Nephron (organoid): ENCODE data around the gene CERS1.

Experiments used
- H3K27ac Mint-ChIP-seq, 3 experiments: 2 replicates each; pipeline ENCODE4 v1.8.0; 2020; ENCODE audit warnings: mixed read lengths in 3 of 3, mild to moderate bottlenecking in 2 of 3, moderate library complexity in 1 of 3
- H3K27me3 Mint-ChIP-seq: 2 replicates; pipeline ENCODE4 v1.8.0; 2021; ENCODE audit warnings: low read depth, mild to moderate bottlenecking, moderate library complexity, mixed read lengths
- H3K36me3 Mint-ChIP-seq: 2 replicates; pipeline ENCODE4 v1.8.0; 2020; ENCODE audit warnings: low read depth, mixed read lengths
- H3K4me1 Mint-ChIP-seq: 2 replicates; pipeline ENCODE4 v1.8.0; 2020; ENCODE audit warnings: mixed read lengths
- H3K4me3 Mint-ChIP-seq, 3 experiments: 2 replicates each; pipeline ENCODE4 v1.8.0; 2020; ENCODE audit warnings: mild to moderate bottlenecking in 3 of 3, mixed read lengths in 3 of 3, moderate library complexity in 2 of 3
- H3K9me3 Mint-ChIP-seq: 2 replicates; pipeline ENCODE4 v1.8.0; 2020; ENCODE audit warnings: mixed read lengths
- CTCF ChIP-seq, 3 experiments: fragments of 200-600 bp; sonication (generic); IDR thresholded peaks; one replicate each; pipeline ENCODE4 v1.5.0; 2021; ENCODE audit warnings: antibody characterized with exemption in 3 of 3; ENCODE audit not compliant: unreplicated experiment in 3 of 3

Gene CERS1

GRCh38 chr19:18940769-18941627, 45.0 kb upstream of the CERS1 start, which contains the start of gene HOMER3:
Gene HOMER3 (minus strand): TSS chr19:18941217. CDS start chr19:18938982, 2,235 bp downstream.
- H3K4me1 Mint-ChIP-seq, result peaks cover 8% of the 10 kb centered on the region
- no peaks in the 10 kb centered on the region for H3K27me3 Mint-ChIP-seq
- H3K27ac Mint-ChIP-seq, result peak within 1 kb of the TSS in 1 of 3 experiments; percentile 76
- TF ChIP-seq CTCF (IDR thresholded peaks at IDR 0.05; ENCODE audit: unreplicated experiment in 3 of 3), result no peak
- H3K4me3 Mint-ChIP-seq, result peak within 1 kb of the TSS; percentile 94 to 96 (median 95)
- no peaks in the 10 kb centered on the region for H3K9me3 Mint-ChIP-seq
- peaks cover 21% of the 10 kb centered on the region for H3K36me3 Mint-ChIP-seq

DNA sequence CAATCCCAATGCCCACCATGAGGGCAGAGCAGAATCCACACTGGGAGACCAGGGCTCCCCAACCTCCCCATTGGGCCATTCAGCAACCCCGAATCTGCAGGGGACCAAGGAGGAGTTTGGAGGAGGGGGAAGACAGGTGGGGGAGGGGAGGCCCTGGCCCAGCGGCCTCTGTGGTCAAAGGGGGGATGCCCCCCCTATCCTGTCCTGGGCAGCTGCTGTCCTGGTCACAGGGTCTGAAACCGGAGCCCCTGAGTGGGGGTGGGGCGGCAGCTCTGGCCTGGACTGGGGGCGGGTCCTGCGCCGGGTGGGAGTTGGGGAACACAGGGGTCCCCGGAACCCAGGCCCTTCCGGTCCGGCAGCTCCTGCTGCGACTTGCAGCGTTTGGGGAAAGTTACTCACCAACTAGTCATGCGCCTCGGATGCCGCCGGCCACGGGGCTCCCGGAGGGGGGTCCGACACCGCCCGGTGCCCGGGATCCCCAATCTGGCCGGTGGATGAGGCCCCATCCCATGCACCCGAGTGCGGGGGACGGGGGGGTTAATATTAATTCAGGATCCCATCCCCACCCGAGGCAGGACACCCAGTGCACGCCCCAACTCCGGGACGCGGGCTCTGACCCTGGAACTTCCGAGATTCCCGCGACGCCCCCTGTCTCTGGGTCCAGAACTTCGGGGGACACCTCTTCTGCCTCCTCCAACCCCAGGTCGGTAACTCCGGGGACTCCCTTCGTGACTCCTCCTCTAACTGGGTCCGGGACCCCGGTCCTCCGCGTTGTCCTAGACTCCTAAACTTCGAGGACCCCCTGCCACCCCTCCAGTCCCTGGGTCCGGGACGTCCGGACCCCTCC, 44.2 kb upstream of the CERS1 start:
- peak overlapping the region; percentile 94 to 96 (median 95) for H3K4me3 Mint-ChIP-seq
- no peaks in the 10 kb centered on the region for H3K9me3 Mint-ChIP-seq
- H3K36me3 Mint-ChIP-seq, result peaks cover 23% of the 10 kb centered on the region
- no peaks in the 10 kb centered on the region for H3K27me3 Mint-ChIP-seq
- peak overlapping the region in 2 of 3 experiments; percentile 48 to 80 for H3K27ac Mint-ChIP-seq
- TF ChIP-seq CTCF (IDR thresholded peaks at IDR 0.05; ENCODE audit: unreplicated experiment in 3 of 3), result no peak
- H3K4me1 Mint-ChIP-seq, result peaks cover 8% of the 10 kb centered on the region

DNA sequence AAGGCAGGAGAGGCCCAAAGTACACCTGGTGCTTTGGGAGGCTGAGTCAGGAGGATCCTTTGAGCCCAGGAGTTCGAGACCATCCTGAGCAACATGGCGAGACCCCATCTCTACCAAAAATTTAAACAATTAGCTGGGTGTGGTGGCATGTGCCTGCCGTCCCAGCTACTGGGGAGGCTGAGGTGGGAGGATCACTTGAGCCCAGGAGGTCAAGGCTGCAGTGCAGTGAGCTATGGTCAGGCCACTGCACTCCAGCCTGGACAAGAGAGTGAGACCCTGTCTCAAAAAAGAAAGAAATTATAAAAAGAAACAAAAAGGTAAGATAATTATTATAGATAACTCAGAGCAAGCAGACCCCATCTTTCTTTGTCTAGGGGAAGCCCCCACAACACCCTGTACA, 43.2 kb upstream of the CERS1 start:
- no peak for TF ChIP-seq CTCF (IDR thresholded peaks at IDR 0.05; ENCODE audit: unreplicated experiment in 3 of 3)
- Mint-ChIP-seq H3K9me3 (no peaks in the 10 kb centered on the region), H3K36me3 (peaks cover 29% of the 10 kb centered on the region), H3K4me3 (peak overlapping the region; percentile 91 to 96 (median 95)), H3K27ac (peak overlapping the region in 2 of 3 experiments; percentile 48 to 80), H3K4me1 (peaks cover 8% of the 10 kb centered on the region), H3K27me3 (no peaks in the 10 kb centered on the region)

- H3K9me3 Mint-ChIP-seq, result no peaks in the 10 kb centered on the region
- H3K27me3 Mint-ChIP-seq, result no peaks in the 10 kb centered on the region
- no peak for TF ChIP-seq CTCF (IDR thresholded peaks at IDR 0.05; ENCODE audit: unreplicated experiment in 3 of 3)
- H3K4me1 Mint-ChIP-seq, result no peaks in the 10 kb centered on the region
- peaks cover 45% of the 10 kb centered on the region for H3K36me3 Mint-ChIP-seq
- no peak overlapping the region for H3K4me3 Mint-ChIP-seq
- no peak overlapping the region for H3K27ac Mint-ChIP-seq
These were observed 37.3 kb upstream of the CERS1 start for GRCh38 chr19:18933297-18933696.

- no peaks in the 10 kb centered on the region for H3K4me1 Mint-ChIP-seq
These were observed 36.4 kb upstream of the CERS1 start for GRCh38 chr19:18932216-18932841.

More at GRCh38 chr19:18932216-18932841, 36.4 kb upstream of the CERS1 start:
- Mint-ChIP-seq H3K36me3 (peaks cover 41% of the 10 kb centered on the region), H3K27ac (no peak overlapping the region), H3K4me3 (peak overlapping the region in 1 of 3 experiments; percentile 57), H3K27me3 (no peaks in the 10 kb centered on the region), H3K9me3 (no peaks in the 10 kb centered on the region)
- no peak for TF ChIP-seq CTCF (IDR thresholded peaks at IDR 0.05; ENCODE audit: unreplicated experiment in 3 of 3)
